IPS-11a (cell line): ENCODE measurements around the gene FAM136A.
"Not testable (repeated sequence)": the region's sequence is repeated elsewhere in the genome, so short reads cannot be mapped to it uniquely, and the experiment has no call there.

Experiments used
- H3K4me3 ChIP-seq: one replicate; pipeline ENCODE4 v1.5.1; 2013; ENCODE audit warnings: low read depth, low read length, control low read depth

FAM136A gene

GRCh38 chr2:70301344-70302194 lies at the start of gene FAM136A:
Gene FAM136A (minus strand): TSS chr2:70302067. CDS start chr2:70302011, 56 bp downstream.
- H3K4me3 ChIP-seq: peak within 1 kb of the TSS; percentile 85

GRCh38 chr2:70349921-70350685 lies 48.2 kb upstream of the FAM136A start:
- H3K4me3 ChIP-seq: no peak overlapping the region

- no peak overlapping the region for H3K4me3 ChIP-seq
Observed at GRCh38 chr2:70347831-70348230, 46.0 kb upstream of the FAM136A start.

GRCh38 chr2:70344195-70344594 lies 42.3 kb upstream of the FAM136A start:
- no peak overlapping the region for H3K4me3 ChIP-seq

GRCh38 chr2:70341477-70341765 lies 39.6 kb upstream of the FAM136A start:
- no peak overlapping the region for H3K4me3 ChIP-seq

GRCh38 chr2:70340761-70341476 lies 39.1 kb upstream of the FAM136A start:
- H3K4me3 ChIP-seq: no peak overlapping the region

GRCh38 chr2:70340075-70340474 lies 38.2 kb upstream of the FAM136A start:
- H3K4me3 ChIP-seq: no peak overlapping the region

- H3K4me3 ChIP-seq: no peak overlapping the region
Observed at GRCh38 chr2:70336552-70336951, 34.7 kb upstream of the FAM136A start.

- no peak overlapping the region for H3K4me3 ChIP-seq
Observed at GRCh38 chr2:70331012-70331411, 29.1 kb upstream of the FAM136A start.

- no peak overlapping the region for H3K4me3 ChIP-seq
Observed at GRCh38 chr2:70330476-70330875, 28.6 kb upstream of the FAM136A start.

GRCh38 chr2:70328921-70329561 lies 27.2 kb upstream of the FAM136A start:
- H3K4me3 ChIP-seq: no peak overlapping the region

GRCh38 chr2:70325875-70326274 lies 24.0 kb upstream of the FAM136A start:
- no peak overlapping the region for H3K4me3 ChIP-seq

- no peak overlapping the region for H3K4me3 ChIP-seq
Observed at GRCh38 chr2:70322518-70322917, 20.7 kb upstream of the FAM136A start.

- H3K4me3 ChIP-seq: no peak overlapping the region
Observed at GRCh38 chr2:70321370-70321769, 19.5 kb upstream of the FAM136A start.

GRCh38 chr2:70314640-70315039 lies 12.8 kb upstream of the FAM136A start:
- no peak overlapping the region for H3K4me3 ChIP-seq

- H3K4me3 ChIP-seq: no peak overlapping the region
Observed at GRCh38 chr2:70312560-70312959, 10.7 kb upstream of the FAM136A start.

- no peak overlapping the region for H3K4me3 ChIP-seq
Observed at GRCh38 chr2:70310899-70311298, 9.0 kb upstream of the FAM136A start.

GRCh38 chr2:70305531-70305930 lies 3.7 kb upstream of the FAM136A start:
- H3K4me3 ChIP-seq: no peak overlapping the region

- no peak overlapping the region for H3K4me3 ChIP-seq
Observed at GRCh38 chr2:70304498-70304897, 2.6 kb upstream of the FAM136A start.

- no peak overlapping the region for H3K4me3 ChIP-seq
Observed at GRCh38 chr2:70303186-70303585, 1.3 kb upstream of the FAM136A start.

GRCh38 chr2:70302195-70302546 lies 304 bp upstream of the FAM136A start:
- not testable (repeated sequence) for H3K4me3 ChIP-seq
